ENCODE measurements around the gene ITGA3. TPM values are rescaled to one million over a fixed set of nuclear protein-coding genes. Genes with fewer than 3 reads are reported as not detected.
A peak's percentile ranks its signal among the peaks of the same experiment; 100 is the strongest.

The ITGA3 gene
- total RNA-seq, 2 experiments from 2014 or later, result 2.3 to 2.4 TPM

DNA sequence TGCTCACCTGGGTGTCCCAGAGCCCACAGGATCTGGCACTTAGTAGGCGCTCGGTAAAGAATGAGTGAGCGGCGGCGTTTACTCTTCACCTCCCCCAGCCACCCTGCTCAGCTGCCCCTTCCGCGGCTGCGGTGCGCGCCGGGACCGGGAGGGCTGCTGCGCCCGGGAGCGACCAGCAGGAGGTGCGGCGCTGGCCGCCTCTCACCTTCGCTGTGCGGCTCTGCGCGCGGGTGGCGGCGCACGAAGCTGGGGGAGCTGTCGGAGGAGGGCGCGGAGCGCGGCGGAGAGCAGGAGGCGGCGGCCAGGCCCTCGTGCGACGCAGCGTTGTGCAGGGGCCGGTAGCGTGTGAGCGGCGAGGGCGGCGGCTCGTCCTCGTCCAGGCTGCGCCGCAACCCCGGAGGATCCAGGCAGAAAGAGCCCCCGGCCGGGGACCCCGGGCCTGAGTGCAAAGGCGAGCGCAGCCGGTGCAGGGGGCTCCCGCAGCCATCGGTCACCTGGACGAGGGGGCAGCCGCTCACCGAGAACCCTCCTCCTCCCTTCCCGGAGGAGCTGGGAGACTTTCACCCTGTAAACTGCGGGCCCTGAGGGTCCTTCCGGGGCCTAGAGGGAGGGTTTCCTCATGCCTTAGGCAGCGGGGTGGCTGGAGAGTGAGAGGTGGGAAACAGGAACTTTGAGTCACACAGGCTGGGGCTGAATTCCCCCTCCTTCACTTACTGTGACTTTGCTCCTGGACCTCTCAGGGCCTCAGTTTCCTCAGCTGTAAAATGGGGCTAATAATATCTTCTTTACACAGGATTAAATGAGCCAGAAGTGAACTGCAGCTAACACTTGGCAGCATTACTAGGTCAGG lies 61.5 kb downstream of the ITGA3 start:
- ChIA-PET CTCF (interaction anchor here (0.6 to 2.3 kb wide), 14 partner anchors 9 to 280 kb away, joined by 3 to 8 read pairs (median 4); partner anchors contain the start of genes COL1A1, LRRC59 and PDK2), POLR2A (interaction anchor here (0.9 to 1.4 kb wide), 3 partner anchors 10 to 60 kb away, joined by 3 to 6 read pairs (median 4); partner anchors contain the start of gene SAMD14)
- Mint-ChIP-seq H3K9me3 (no peaks in the 10 kb centered on the region), H3K27me3 (peaks cover 51% of the 10 kb centered on the region), H3K36me3 (ENCODE audit: low read depth) (no peaks in the 10 kb centered on the region), H3K27ac (no peak overlapping the region), H3K4me1 (ENCODE audit: low read depth) (peaks cover 13% of the 10 kb centered on the region), H3K4me3 (peak overlapping the region; percentile 51)
- Histone ChIP-seq H3K27ac (ENCODE audit: low read depth in 1 of 2, low read length in 2 of 2) (no peak overlapping the region), H3K4me1 (ENCODE audit: insufficient read depth, low read length) (peaks cover 11% of the 10 kb centered on the region), H3K27me3 (ENCODE audit: control insufficient read depth in 1 of 2, insufficient read depth in 2 of 2, low read length in 2 of 2) (peaks cover 13 to 20% of the 10 kb centered on the region in 2 experiments), H3K36me3 (ENCODE audit: insufficient read depth, low read length) (no peaks in the 10 kb centered on the region), H3K4me3 (ENCODE audit: low read length) (no peak overlapping the region), H3K9me3 (ENCODE audit: control insufficient read depth in 1 of 2, insufficient read depth in 1 of 2, low read length in 2 of 2) (no peaks in the 10 kb centered on the region)
- ATAC-seq (ENCODE audit: poor library complexity) (peak; percentile 97), DNase-seq (peak; percentile 40 to 85 (median 56))
- intact Hi-C loops (cut with DNase I, micrococcal nuclease), result loop anchor here (1.0 to 5.0 kb wide), 3 partner anchors 44 to 180 kb away; partner anchors contain the start of gene TMEM92 (in 1 of the 2)
- TF ChIP-seq, protein P1, sequence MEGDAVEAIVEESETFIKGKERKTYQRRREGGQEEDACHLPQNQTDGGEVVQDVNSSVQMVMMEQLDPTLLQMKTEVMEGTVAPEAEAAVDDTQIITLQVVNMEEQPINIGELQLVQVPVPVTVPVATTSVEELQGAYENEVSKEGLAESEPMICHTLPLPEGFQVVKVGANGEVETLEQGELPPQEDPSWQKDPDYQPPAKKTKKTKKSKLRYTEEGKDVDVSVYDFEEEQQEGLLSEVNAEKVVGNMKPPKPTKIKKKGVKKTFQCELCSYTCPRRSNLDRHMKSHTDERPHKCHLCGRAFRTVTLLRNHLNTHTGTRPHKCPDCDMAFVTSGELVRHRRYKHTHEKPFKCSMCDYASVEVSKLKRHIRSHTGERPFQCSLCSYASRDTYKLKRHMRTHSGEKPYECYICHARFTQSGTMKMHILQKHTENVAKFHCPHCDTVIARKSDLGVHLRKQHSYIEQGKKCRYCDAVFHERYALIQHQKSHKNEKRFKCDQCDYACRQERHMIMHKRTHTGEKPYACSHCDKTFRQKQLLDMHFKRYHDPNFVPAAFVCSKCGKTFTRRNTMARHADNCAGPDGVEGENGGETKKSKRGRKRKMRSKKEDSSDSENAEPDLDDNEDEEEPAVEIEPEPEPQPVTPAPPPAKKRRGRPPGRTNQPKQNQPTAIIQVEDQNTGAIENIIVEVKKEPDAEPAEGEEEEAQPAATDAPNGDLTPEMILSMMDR (IDR thresholded peaks at IDR 0.05), result peak; percentile 48

DNA sequence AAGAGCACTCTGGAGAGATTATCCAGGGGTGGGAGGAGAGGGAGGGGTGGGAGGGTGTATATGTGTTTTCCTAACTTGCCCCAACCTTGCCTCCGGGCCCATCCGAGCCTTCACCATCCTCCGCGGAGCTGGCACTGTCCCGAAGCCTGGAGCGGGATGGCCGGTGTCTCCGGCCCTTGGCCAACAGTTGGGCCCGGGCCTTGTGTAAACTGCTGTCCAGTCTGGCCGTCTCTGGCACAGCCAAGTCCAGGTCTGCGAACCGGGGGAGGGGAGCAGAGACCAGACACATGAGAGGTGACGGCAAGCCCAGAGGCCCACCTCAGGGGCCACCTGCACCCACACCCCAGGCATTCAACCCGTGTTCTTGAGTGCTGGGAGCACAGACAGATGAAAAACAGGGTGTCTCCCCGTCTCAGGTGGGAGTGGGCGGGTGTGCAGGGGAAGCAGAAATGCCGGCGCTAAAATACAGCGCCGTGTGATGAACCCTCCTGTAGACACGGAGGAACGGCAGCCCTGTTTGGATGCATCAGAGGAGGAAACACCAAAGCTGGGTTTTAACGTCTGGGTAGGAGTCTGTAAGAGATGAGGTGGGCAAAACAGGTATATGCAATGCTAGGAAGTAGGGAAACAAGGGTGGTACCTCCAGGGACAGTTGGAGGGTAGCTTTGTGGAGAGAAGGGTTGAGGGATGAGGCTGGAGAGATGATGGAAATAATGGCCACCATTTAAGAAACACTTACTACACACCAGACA lies 62.3 kb downstream of the ITGA3 start:
- TF ChIP-seq, protein P1 (IDR thresholded peaks at IDR 0.05), result no peak
- CTCF ChIA-PET, result interaction anchor here (1.0 to 2.3 kb wide), 3 partner anchors 24 to 179 kb away, joined by 3 to 8 read pairs (median 4); partner anchors contain the start of gene PDK2
- intact Hi-C loops (cut with DNase I, micrococcal nuclease), result loop anchor here in 1 of 2 experiments (5.0 kb wide), 2 partner anchors 154 to 179 kb away; partner anchors contain the start of gene TMEM92
- H3K27me3 ChIP-seq (ENCODE audit: control insufficient read depth in 1 of 2, insufficient read depth in 2 of 2, low read length in 2 of 2), result peaks cover 13 to 20% of the 10 kb centered on the region in 2 experiments
- H3K36me3 ChIP-seq (ENCODE audit: insufficient read depth, low read length), result no peaks in the 10 kb centered on the region
- no peak for ATAC-seq (ENCODE audit: poor library complexity)
- no peak overlapping the region for H3K27ac ChIP-seq (ENCODE audit: low read depth in 1 of 2, low read length in 2 of 2)
- Mint-ChIP-seq H3K27me3 (peaks cover 51% of the 10 kb centered on the region), H3K36me3 (ENCODE audit: low read depth) (no peaks in the 10 kb centered on the region), H3K4me1 (ENCODE audit: low read depth) (peaks cover 13% of the 10 kb centered on the region), H3K9me3 (no peaks in the 10 kb centered on the region), H3K27ac (no peak overlapping the region), H3K4me3 (no peak overlapping the region)
- no peak for DNase-seq
- H3K4me3 ChIP-seq (ENCODE audit: low read length), result no peak overlapping the region
- H3K9me3 ChIP-seq (ENCODE audit: control insufficient read depth in 1 of 2, insufficient read depth in 1 of 2, low read length in 2 of 2), result no peaks in the 10 kb centered on the region
- peaks cover 11% of the 10 kb centered on the region for H3K4me1 ChIP-seq (ENCODE audit: insufficient read depth, low read length)
- POLR2A ChIA-PET, result interaction anchor here (0.9 to 1.4 kb wide), 2 partner anchors 11 to 59 kb away, joined by 3 to 4 read pairs; no protein-coding TSS in a partner anchor

DNA sequence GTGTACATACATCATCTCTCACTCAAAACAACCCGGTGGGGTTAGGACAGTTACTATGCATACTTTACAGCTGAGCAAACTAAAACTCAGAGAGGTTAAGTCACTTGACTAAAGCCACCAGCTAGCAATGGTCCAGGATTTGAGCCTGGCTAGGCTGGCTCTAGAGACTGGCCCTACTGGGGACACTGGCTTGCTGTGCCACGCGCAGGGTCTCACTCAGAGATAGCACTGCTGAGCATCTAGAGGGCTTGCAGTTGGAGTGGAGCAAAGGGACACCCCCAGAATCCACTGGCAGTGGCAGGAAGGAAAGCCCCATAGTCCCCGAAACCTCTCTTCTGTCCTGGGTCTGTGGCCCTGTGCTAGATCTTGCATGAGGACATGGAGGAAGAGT lies 62.9 kb downstream of the ITGA3 start:
- peaks cover 11% of the 10 kb centered on the region for H3K4me1 ChIP-seq (ENCODE audit: insufficient read depth, low read length)
- ATAC-seq (ENCODE audit: poor library complexity) (no peak), DNase-seq (no peak)
- no peaks in the 10 kb centered on the region for H3K9me3 ChIP-seq (ENCODE audit: control insufficient read depth in 1 of 2, insufficient read depth in 1 of 2, low read length in 2 of 2)
- Mint-ChIP-seq H3K4me1 (ENCODE audit: low read depth) (peaks cover 13% of the 10 kb centered on the region), H3K27ac (no peak overlapping the region), H3K4me3 (no peak overlapping the region), H3K36me3 (ENCODE audit: low read depth) (no peaks in the 10 kb centered on the region), H3K27me3 (peaks cover 51% of the 10 kb centered on the region), H3K9me3 (no peaks in the 10 kb centered on the region)
- H3K36me3 ChIP-seq (ENCODE audit: insufficient read depth, low read length), result no peaks in the 10 kb centered on the region
- H3K4me3 ChIP-seq (ENCODE audit: low read length), result no peak overlapping the region
- TF ChIP-seq, protein P1 (IDR thresholded peaks at IDR 0.05), result no peak
- intact Hi-C loops (cut with DNase I, micrococcal nuclease), result loop anchor here in 1 of 2 experiments (5.0 kb wide), 2 partner anchors 153 to 178 kb away; partner anchors contain the start of gene TMEM92
- H3K27ac ChIP-seq (ENCODE audit: low read depth in 1 of 2, low read length in 2 of 2), result no peak overlapping the region
- peaks cover 13 to 20% of the 10 kb centered on the region in 2 experiments for H3K27me3 ChIP-seq (ENCODE audit: control insufficient read depth in 1 of 2, insufficient read depth in 2 of 2, low read length in 2 of 2)
- POLR2A ChIA-PET, result no interaction called here
- CTCF ChIA-PET, result no interaction called here

Measured in CD4-positive, alpha-beta T cell (primary cell).